PC-9 (cell line): ENCODE results near the gene SAA1.

Source experiments
- EZH2 ChIP-seq: fragments of 200-600 bp; sonication (generic); IDR thresholded peaks from 2 replicates; pipeline ENCODE4 v1.8.0; 2017; ENCODE audit warnings: antibody characterized with exemption, low read depth
- TF ChIP-seq, protein P1 (sequence below): fragments of 200-600 bp; sonication (generic); conservative IDR thresholded peaks from 2 replicates; pipeline ENCODE4 v1.6.1; 2017; ENCODE audit warnings: mixed run types, antibody characterized with exemption, mild to moderate bottlenecking, moderate library complexity

DNA sequence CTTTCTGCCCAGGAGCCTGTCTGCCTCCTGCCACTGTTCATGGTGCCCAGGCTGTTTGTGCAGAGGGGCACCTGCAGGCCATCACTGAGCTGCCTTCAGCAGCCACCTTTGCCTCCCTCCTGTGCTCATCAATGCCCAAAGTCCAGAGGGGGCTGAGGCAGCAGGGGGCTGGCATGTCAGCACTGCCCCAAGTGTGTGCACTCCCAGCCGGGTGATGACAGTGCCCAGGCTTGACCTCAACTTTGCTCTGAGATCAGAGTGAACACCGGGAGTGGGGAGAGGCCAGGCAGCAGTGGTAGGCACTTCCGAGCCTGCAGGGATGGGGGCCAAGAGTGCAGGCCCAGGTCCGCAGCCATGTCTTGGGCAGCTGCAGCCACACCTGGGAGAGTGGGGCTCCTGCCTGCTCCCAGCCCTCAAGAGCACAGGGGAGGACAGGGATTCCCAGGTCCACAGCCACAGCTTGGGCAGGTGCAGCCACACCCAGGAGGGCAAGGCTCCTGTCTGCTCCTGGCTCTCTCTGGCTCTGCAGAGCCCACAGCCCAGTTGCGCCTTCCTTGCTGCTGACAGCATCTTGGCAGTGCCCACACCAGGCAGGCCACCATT, 44.7 kb upstream of the SAA1 start:
- TF ChIP-seq, protein P1, sequence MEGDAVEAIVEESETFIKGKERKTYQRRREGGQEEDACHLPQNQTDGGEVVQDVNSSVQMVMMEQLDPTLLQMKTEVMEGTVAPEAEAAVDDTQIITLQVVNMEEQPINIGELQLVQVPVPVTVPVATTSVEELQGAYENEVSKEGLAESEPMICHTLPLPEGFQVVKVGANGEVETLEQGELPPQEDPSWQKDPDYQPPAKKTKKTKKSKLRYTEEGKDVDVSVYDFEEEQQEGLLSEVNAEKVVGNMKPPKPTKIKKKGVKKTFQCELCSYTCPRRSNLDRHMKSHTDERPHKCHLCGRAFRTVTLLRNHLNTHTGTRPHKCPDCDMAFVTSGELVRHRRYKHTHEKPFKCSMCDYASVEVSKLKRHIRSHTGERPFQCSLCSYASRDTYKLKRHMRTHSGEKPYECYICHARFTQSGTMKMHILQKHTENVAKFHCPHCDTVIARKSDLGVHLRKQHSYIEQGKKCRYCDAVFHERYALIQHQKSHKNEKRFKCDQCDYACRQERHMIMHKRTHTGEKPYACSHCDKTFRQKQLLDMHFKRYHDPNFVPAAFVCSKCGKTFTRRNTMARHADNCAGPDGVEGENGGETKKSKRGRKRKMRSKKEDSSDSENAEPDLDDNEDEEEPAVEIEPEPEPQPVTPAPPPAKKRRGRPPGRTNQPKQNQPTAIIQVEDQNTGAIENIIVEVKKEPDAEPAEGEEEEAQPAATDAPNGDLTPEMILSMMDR = no peak
- no peak for TF ChIP-seq EZH2
